M059J (cell line): ENCODE results near the gene MOG. TPM values are rescaled to one million over a fixed set of nuclear protein-coding genes. Genes with fewer than 3 reads are reported as not detected.

Experiments used
- total RNA-seq: library from RNA; depleted of rRNA; stranded (reverse); fragments of >200 nt; shearing (Covaris generic); gene quantifications from 2 replicates; pipeline ENCODE4 v1.2.3, GENCODE V29; 2014; rRNA removed

The MOG gene
- total RNA-seq, 1 experiment from 2014 or later = not detected

Other genes with a start within 250 kb of the MOG start
- gene OR12D1, start 242.2 kb upstream of the MOG start, total RNA-seq = not detected in 2 replicates
- gene OR10C1, start 217.8 kb upstream of the MOG start, total RNA-seq = not detected in 2 replicates
- gene OR11A1, start 200.0 kb upstream of the MOG start, total RNA-seq = not detected in 2 replicates
- not detected in 2 replicates for gene OR2H1, start 199.9 kb upstream of the MOG start, total RNA-seq
- gene MAS1L, start 169.1 kb upstream of the MOG start, total RNA-seq = not detected in 2 replicates
- gene UBD, start 97.4 kb upstream of the MOG start, total RNA-seq = 0.17 TPM in 1 of 2 replicates, not detected in the other
- gene OR2H2, start 72.0 kb upstream of the MOG start, total RNA-seq = not detected in 2 replicates
- gene GABBR1, start 23.9 kb upstream of the MOG start, total RNA-seq = 2.1 TPM in 2 replicates
- 0.05 TPM in 1 of 2 replicates, not detected in the other for gene ZFP57, start 24.1 kb downstream of the MOG start, total RNA-seq
- 379 and 414 TPM in 2 replicates for gene HLA-F, start 66.3 kb downstream of the MOG start, total RNA-seq
- not detected in 2 replicates for gene HLA-G, start 170.7 kb downstream of the MOG start, total RNA-seq